Upper lobe of left lung (tissue), 4 donors: Measurements from ENCODE around the gene VEPH1.

Experiments used
- CTCF ChIP-seq, 6 experiments: fragments of 450-650 bp in 4 of 6; fragments of 200-600 bp in 2 of 6; sonication (generic) in 2 of 6; IDR thresholded peaks; one replicate each; pipeline ENCODE4 v1.5.1; 2016 to 2019; ENCODE audit warnings: antibody characterized with exemption in 6 of 6
- EP300 ChIP-seq, 4 donors: sonication (generic); formaldehyde crosslinking; IDR thresholded peaks; one replicate each; pipeline ENCODE4 v1.5.1; 2017; ENCODE audit warnings: antibody characterized with exemption in 4 of 4, control low read depth in 2 of 4
- POLR2A ChIP-seq, 4 donors: fragments of 450-650 bp; IDR thresholded peaks; one replicate each; pipeline ENCODE4 v1.5.1; 2016 to 2017; ENCODE audit warnings: antibody characterized with exemption in 4 of 4, mild to moderate bottlenecking in 2 of 4
- POLR2AphosphoS5 ChIP-seq, 2 donors: sonication (generic); formaldehyde crosslinking; IDR thresholded peaks; one replicate each; pipeline ENCODE4 v1.5.1; 2017; ENCODE audit warnings: antibody characterized with exemption in 2 of 2

GRCh38 chr3:157347577-157348303, 155.5 kb downstream of the VEPH1 start:
- TF ChIP-seq CTCF (IDR thresholded peaks at IDR 0.05) (no peak), POLR2A (IDR thresholded peaks at IDR 0.05) (no peak), POLR2AphosphoS5 (IDR thresholded peaks at IDR 0.05) (no peak), EP300 (IDR thresholded peaks at IDR 0.05) (no peak)
